SK-N-DZ (cell line): ENCODE results near the gene TMEM121B. TPM values are rescaled to one million over a fixed set of nuclear protein-coding genes. Genes with fewer than 3 reads are reported as not detected.
A peak's percentile ranks its signal among the peaks of the same experiment; 100 is the strongest.
"Not testable (repeated sequence)": the region's sequence is repeated elsewhere in the genome, so short reads cannot be mapped to it uniquely, and the experiment has no call there.

Experiments
- DNase-seq: peaks from one replicate; pipeline ENCODE4 v3.0.0-alpha.2; 2015; ENCODE audit warnings: low spot score
- polyA plus RNA-seq, 2 experiments: library from polyadenylated mRNA; depleted of rRNA; stranded (reverse); fragments of >200 nt; gene quantifications; 2 replicates each; pipeline ENCODE4 v1.2.3, GENCODE V29; 2014

Gene TMEM121B
- 8.1 and 9.7 TPM in 2 replicates for polyA plus RNA-seq (2014; cell fraction: cytosol; rRNA removed)
- polyA plus RNA-seq (2014; cell fraction: nucleus; rRNA removed): 5.8 and 6.9 TPM in 2 replicates

DNA sequence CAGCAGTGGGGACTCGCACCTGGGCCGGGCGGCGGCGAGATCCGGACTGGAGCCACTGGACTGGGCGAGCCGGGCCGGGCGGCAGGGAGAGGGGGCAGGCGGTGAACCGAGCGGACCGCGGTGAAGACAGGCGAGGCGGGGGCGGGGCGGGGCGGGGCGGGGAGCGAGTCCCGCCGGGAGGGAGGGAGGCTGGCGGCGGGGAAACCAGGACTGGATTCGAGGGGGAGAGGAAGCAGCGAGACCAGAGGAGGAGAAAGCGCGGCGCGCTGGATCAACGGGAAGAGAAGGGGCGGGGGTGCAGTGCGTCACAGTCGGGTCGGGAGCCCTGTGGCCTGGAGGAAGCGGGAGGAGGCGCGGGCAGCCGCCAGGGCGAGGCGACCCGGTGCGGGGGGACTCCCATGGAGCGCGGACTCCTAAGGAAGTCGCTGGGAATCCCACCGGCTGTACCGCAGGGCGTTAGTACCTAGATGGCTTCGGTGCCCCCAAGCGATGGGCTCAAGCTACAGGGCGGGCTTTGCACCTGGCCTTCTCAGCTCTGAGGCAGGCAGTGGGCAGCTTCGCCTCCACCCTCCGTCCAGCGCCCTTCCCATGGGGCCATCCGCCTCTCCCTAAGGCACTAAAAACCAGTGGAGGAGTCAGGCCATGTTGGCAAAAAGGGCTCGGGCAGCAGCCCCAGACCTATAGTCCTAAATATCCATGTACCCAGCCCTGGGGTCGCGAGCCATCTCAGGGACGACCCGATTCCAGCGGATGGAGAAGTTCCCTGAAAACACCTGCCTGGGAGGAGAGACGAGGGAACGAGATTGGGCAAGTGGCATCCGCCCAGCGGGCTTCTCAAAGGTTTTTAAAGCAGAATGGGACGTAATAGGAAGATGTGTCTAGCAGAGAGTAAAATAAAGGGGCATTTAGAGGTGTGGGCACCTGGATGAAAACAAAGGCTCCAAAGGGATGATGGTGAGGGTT lies at the start of gene TMEM121B:
TSS of gene TMEM121B (minus strand) at position 128 of the 963 bp plus-strand sequence. CDS start 233 bp downstream, outside the sequence.
- DNase-seq: peak; percentile 92

DNA sequence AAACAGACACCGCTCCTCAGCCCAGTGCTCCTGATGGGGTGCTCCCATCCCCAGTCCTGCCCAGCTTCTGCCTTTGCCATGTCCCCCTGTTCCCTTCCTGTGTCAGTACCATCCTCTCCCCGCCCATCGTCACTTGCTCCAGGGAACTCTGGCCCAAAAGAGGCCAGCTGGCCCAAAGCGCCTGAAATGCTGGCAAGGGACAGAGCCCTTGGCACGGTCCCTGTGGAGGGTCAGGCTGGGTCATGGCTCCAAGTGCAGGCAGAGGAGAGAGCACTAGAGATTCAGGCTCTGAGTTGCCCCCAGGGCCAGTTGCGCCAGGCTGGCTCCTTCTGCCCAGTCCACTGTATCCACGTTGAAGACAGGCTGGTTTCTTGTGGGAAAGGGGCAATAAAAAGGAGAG lies 46.3 kb upstream of the TMEM121B start:
- DNase-seq: no peak

- no peak for DNase-seq
Measured at GRCh38 chr22:17164392-17165024, 43.3 kb upstream of the TMEM121B start.

DNA sequence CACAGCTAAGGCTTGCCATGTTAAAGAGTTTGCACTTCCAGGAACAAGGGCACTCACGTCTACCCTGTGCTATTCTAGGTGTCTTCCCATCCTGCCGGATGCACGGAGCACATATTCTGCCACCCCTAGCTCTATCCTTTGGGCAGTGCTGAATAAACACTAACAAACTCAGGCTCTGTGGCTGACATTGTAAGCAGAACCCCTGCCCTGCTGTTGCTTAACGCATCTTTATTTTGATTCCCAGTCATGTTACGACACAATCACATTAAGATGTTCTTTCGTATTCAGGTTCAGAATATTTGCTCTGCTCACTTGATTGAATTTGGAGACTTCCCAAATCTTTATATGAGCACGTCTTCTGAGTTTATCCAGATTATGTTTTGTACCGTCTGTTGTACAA lies 41.6 kb upstream of the TMEM121B start:
- no peak for DNase-seq

DNA sequence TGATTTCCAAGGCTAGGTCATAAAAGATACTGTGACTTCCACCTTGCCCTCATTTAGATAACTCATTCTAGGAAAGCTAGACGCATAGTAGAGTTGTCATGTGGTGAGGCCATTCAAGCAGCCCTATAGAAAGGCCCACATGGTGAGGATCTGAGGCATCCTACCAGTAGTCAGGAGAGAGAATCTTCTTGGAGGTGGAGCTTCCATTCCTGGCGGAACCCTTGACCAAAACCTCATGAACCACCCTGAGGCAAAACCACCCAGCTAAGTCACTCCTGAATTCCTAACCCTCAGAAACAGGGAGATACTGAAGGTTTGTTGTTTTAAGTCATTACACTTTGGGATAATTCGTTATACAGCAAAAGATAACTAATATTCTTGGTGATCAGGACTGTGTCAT lies 40.8 kb upstream of the TMEM121B start:
- DNase-seq: no peak

GRCh38 chr22:17159504-17159951 lies 38.4 kb upstream of the TMEM121B start:
- DNase-seq: peak; percentile 64

- peak; percentile 88 for DNase-seq
Measured at GRCh38 chr22:17158568-17159503, 37.7 kb upstream of the TMEM121B start, which contains the start of gene HDHD5. Gene HDHD5 (minus strand): TSS chr22:17159277. CDS start chr22:17159251, 26 bp downstream.

DNA sequence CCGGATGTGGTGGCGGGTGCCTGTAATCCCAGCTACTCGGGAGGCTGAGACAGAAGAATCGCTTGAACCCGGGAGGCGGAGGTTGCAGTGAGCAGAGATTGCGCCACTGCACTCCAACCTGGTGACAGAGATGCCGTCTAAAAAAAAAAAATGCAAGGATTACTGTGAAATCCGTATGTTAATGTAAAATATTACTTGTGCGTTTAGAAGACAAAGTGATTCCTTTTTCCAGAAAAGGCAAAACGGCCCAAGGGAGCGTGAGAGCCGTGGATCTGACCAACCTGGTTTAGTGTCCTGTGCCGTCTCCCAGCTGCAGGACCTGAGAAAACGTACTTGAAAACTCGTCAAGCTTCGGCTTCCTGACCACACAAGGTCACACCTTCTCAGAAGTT lies 37.0 kb upstream of the TMEM121B start:
- DNase-seq: no peak

DNA sequence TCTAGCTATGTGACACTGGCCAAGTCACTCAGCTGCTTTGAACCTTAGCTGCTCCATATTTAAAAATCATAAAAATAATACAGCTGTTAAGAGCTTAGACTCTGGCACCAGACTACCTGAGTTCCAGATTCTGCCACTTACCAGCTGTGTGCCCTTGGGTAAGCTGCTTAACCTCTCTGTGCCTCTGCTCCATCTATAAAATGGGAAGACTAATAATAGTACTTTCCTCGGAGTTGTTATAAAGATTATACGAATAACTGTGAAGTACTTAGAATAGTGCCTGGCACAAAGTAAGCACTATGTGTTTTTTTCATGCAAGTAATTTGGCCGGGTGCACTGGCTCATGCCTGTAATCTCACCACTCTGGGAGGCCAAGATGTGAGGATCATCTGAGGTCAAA lies 36.6 kb upstream of the TMEM121B start:
- no peak for DNase-seq

- no peak for DNase-seq
Measured at GRCh38 chr22:17155941-17156340, 34.8 kb upstream of the TMEM121B start.

- DNase-seq: no peak
Measured at GRCh38 chr22:17152971-17153370, 31.8 kb upstream of the TMEM121B start.

DNA sequence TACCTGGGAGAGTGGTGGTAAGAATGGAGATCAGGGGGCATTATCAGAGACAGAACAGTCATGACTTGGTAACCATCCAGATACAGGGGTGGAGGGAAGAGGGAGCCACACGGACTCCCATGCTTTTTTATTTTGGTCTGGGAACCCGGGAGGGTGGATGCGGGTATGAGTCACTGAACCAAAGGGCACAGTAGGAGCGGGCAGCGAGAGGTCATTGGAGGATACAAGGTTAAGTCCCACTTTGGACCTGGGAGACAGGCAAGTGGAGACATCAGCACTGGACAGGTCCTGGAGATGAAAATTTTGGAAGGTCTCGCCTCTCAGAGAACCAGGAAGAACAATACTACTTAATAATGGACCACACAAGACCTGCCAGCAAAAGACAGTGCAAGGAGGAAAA lies 31.2 kb upstream of the TMEM121B start:
- no peak for DNase-seq

DNA sequence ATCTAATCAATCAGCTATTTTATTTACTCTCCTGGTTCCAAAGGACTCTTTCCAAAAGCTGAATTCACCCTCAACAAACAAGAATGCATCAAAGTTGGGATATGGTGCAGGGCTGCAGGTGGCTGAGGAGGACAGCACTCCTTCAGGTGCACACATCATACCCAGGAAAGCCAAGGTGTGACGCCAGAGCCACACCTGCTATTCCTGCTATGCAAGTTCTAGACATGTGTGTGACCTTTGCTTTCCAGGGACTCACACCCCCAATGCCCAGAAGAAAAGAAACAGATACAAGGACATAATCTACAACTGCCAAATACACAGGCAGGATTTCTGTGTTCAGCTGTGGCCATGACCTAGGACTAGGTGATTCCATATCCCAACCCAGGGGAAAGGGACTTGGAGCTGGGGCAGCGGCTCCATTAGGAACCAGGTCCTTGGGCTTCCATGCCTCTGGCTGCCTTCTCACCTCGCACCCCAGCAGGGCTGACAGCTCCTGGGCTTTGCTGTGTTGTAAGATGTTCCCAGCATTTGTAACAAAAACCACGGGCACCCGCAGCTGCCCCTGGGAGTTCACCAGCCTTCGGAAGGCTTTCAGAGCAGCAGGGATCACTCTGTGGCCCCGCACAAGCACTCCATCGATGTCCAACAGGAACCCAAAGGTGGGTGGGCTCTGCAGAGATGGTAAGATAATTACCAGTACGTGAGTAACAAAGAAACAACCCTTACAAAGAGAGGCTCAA lies 28.1 kb upstream of the TMEM121B start:
- DNase-seq: no peak

DNA sequence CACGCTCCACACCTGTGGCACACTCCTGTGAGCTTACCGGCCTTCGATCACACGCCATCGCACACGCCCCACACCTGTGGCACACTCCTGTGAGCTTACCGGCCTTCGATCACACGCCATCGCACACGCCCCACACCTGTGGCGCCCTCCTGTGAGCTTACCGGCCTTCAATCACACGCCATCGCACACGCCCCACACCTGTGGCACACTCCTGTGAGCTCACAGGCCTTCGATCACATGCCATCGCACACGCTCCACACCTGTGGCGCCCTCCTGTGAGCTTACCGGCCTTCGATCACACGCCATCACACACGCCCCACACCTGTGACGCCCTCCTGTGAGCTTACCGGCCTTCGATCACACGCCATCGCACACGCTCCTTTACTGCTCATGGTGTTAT lies 26.3 kb upstream of the TMEM121B start:
- not testable (repeated sequence) for DNase-seq

DNA sequence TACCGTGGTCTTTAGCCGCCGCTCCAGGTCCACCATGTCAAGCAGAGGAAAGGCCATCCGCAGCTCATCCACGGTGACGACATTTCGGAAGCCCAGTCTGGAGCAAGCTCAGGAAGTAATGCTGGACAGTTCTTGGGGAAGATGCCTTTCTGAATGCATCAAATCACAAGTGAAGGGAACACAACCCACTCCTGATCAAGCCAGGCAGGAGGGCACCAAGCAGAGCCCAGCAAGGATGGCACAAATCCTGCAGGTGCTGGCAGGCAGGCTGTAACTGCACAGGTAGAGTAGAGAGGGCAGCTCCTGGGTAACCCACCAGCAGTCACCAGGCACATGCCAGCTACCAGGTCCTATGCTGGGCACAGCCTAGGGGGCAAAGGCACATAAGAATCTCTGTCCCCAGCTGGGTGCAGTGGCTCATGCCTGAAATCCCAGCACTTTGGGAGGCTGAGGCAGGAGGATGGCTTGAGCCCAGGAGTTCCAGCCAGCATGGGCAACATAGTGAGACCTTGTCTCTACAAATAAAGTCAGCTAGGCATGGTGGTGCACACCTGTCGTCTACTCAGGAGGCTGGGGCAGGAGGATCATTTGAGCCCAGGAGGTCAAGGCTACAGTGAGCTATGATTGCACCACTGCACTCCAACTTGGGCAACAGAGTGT lies 24.0 kb upstream of the TMEM121B start:
- DNase-seq: no peak

DNA sequence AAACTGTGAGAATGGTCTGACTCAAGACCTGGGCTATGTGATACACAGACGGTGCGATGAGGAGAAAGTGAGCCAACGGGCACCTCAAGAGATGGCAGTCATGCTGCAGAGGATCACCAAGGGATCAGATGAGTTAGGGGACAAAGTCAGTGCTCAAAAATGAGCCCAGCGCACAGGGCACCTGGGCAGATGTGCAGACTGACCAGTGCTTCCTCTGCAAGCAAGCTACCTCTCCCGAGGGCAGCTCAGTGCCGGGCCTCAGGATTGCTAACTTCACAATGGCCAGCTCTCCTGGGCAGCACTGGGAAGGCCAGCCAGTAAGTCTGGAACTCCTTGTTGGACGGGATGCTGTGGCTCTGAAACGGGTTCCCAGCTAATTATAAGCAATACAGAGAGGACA lies 22.7 kb upstream of the TMEM121B start:
- DNase-seq: no peak

DNA sequence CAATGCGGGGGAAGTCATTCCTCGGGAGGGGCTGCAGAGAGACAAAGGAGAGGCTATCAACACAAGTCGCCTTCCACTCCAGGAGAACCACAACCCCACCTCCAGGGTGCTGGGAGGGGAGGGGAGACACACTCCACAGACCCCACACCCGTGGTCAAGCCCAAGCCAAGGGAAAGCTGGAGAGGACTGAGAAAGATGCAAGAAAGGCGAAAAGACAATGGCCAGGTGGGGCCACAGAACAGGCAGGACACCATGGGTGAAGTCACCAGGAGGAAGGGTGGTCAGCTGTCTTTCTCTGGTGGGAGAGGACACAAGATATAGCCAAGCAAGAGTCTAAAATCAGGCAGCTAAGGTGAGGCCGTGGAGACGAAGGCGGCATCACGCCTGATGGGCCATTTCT lies 21.9 kb upstream of the TMEM121B start:
- DNase-seq: no peak

DNA sequence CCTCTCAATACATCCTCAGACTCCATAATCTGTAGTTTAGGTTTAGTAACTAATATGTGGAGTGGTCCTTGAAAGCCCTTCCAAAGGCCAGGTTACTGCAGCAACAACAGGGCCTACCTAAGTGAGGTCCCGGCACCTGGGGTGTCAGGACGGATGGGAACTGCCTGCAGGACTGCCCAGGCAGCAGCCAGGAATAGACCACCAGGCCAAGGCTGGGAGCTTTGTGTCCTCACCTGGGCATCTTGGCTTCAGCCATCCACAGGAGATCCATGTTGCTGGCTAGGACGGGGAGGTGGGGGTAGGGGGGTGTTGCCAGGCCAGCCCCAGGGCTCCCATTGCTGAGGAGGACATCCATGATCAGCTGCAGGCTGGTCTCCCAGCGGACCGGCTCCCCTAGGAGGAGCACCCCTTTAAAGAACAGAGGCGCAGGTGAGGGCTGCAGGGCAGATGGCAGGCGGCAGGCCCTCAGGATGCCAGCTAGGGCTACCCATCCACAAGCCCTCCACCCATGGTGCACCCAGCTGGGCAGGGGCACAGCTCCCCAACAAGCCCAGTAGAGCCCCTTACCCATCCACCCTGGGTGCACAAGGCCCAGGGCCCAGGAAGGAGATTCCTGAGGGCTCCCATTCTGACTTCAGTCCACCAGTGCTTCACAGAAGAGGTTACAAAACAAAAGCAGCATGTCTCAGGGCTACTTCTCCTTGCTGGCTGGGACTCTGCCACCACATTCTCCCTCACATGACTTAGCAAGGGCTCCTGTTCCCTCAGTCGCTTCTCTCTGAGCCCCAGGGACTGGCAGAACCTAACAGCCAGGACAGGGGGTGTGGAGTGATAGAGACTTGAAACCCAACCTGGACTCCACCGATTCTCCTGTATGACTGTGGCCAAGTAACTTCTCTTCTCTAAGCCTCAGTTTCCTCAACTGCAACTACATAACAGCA lies 19.9 kb upstream of the TMEM121B start:
- DNase-seq: no peak

DNA sequence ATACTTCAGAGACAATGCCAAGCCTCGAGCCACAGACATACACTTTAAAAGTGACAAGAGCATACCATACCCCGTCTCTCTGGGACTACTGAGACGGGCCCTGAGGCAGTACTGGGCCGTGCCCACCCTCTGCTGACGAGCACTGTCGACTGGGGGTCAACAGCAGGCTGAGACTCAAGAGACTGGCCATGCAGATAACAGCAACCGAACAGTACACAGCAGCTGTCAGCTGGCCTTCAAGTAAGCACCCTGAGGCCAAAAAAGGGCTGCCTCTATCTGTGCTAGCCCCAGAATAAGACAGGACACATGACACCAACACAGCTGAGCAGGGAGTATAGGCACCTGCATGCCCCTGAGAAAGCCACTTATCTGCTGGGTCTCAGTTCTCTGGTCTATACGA lies 18.9 kb upstream of the TMEM121B start:
- no peak for DNase-seq
